GM12892 (cell line): ENCODE results near the gene FBXL13.

ENCODE experiments used
- POLR2A ChIP-seq: IDR thresholded peaks from 2 replicates; pipeline ENCODE4 v1.6.1; 2011; ENCODE audit warnings: low read depth, low read length, control low read depth
- POLR2AphosphoS5 ChIP-seq: IDR thresholded peaks from 2 replicates; pipeline ENCODE4 v1.6.1; 2011; ENCODE audit warnings: low read depth, low read length, control low read depth

- no peak for TF ChIP-seq POLR2AphosphoS5
- TF ChIP-seq POLR2A = no peak
Observed at GRCh38 chr7:102810916-102811315, 263.7 kb downstream of the FBXL13 start.
